Measurements from ENCODE around the gene ADAM8.
A peak's percentile ranks its signal among the peaks of the same experiment; 100 is the strongest.
"Not testable (repeated sequence)": the region's sequence is repeated elsewhere in the genome, so short reads cannot be mapped to it uniquely, and the experiment has no call there.

ADAM8 gene

GRCh38 chr10:133267829-133268228 is 8.8 kb downstream of the ADAM8 start:
- no peak for DNase-seq (ENCODE audit: low read depth)

GRCh38 chr10:133267293-133267692 is 9.4 kb downstream of the ADAM8 start:
- no peak for DNase-seq (ENCODE audit: low read depth)

GRCh38 chr10:133266056-133266795 is 10.4 kb downstream of the ADAM8 start:
- no peak for DNase-seq (ENCODE audit: low read depth)

GRCh38 chr10:133265052-133265451 is 11.6 kb downstream of the ADAM8 start:
- not testable (repeated sequence) for DNase-seq (ENCODE audit: low read depth)

- no peak for DNase-seq (ENCODE audit: low read depth)
Observed at GRCh38 chr10:133264461-133264860, 12.2 kb downstream of the ADAM8 start.

GRCh38 chr10:133263674-133264073 is 13.0 kb downstream of the ADAM8 start:
- DNase-seq (ENCODE audit: low read depth), result no peak

- DNase-seq (ENCODE audit: low read depth), result no peak
Observed at GRCh38 chr10:133262696-133263095, 14.0 kb downstream of the ADAM8 start.

- peak; percentile 42 for DNase-seq (ENCODE audit: low read depth)
Observed at GRCh38 chr10:133261726-133262325, 14.8 kb downstream of the ADAM8 start.

GRCh38 chr10:133260895-133261725 is 15.6 kb downstream of the ADAM8 start:
- DNase-seq (ENCODE audit: low read depth), result peak; percentile 31

GRCh38 chr10:133259602-133259989 is 17.1 kb downstream of the ADAM8 start:
- DNase-seq (ENCODE audit: low read depth), result no peak

- peak; percentile 99 for DNase-seq (ENCODE audit: low read depth)
Observed at GRCh38 chr10:133258818-133259601, 17.7 kb downstream of the ADAM8 start.

- DNase-seq (ENCODE audit: low read depth), result no peak
Observed at GRCh38 chr10:133258066-133258817, 18.4 kb downstream of the ADAM8 start.

- peak; percentile 34 for DNase-seq (ENCODE audit: low read depth)
Observed at GRCh38 chr10:133257489-133258065, 19.1 kb downstream of the ADAM8 start.

- no peak for DNase-seq (ENCODE audit: low read depth)
Observed at GRCh38 chr10:133255323-133255722, 21.3 kb downstream of the ADAM8 start.

- DNase-seq (ENCODE audit: low read depth), result no peak
Observed at GRCh38 chr10:133254421-133255120, 22.1 kb downstream of the ADAM8 start.

GRCh38 chr10:133253361-133253955 is 23.2 kb downstream of the ADAM8 start:
- no peak for DNase-seq (ENCODE audit: low read depth)

GRCh38 chr10:133252223-133252552 is 24.5 kb downstream of the ADAM8 start:
- DNase-seq (ENCODE audit: low read depth), result no peak

GRCh38 chr10:133251388-133252222 is 25.1 kb downstream of the ADAM8 start:
- DNase-seq (ENCODE audit: low read depth), result no peak

Data from iris pigment epithelial cell (primary cell).